HepG2 (cell line): Measurements from ENCODE around the gene ZKSCAN2. TPM values are rescaled to one million over a fixed set of nuclear protein-coding genes. Genes with fewer than 3 reads are reported as not detected.
A peak's percentile ranks its signal among the peaks of the same experiment; 100 is the strongest.

Source experiments
- CENPT ChIP-seq: sonication (generic); formaldehyde crosslinking; IDR thresholded peaks from 2 replicates; pipeline ENCODE4 v1.8.0; 2022; ENCODE audit warnings: low read depth, mild to moderate bottlenecking, moderate library complexity, missing genetic modification reagents
- KAT7 ChIP-seq: IDR thresholded peaks from 2 replicates; pipeline ENCODE4 v1.6.1; 2018; ENCODE audit warnings: borderline replicate concordance, missing compliant biosample characterization
- NCOA1 ChIP-seq: sonication (generic); formaldehyde crosslinking; IDR thresholded peaks from 2 replicates; pipeline ENCODE4 v1.9.0; 2021; ENCODE audit warnings: missing genetic modification reagents
- PHF5A ChIP-seq: IDR thresholded peaks from one replicate; pipeline ENCODE4 v1.6.1; 2018; ENCODE audit warnings: low read depth, missing genetic modification reagents; ENCODE audit not compliant: unreplicated experiment
- RFX3 ChIP-seq: IDR thresholded peaks from 2 replicates; pipeline ENCODE4 v1.6.1; 2016; ENCODE audit warnings: missing biosample characterization, missing genetic modification reagents
- ZBTB40 ChIP-seq, 2 experiments: fragments of 450-650 bp in 1 of 2; sonication (generic) in 1 of 2; formaldehyde crosslinking in 1 of 2; IDR thresholded peaks; 2 replicates each; pipeline versions ENCODE4 v1.6.1 to v1.8.0; 2016 to 2022; ENCODE audit warnings: antibody characterized with exemption in 1 of 2, mild to moderate bottlenecking in 1 of 2, missing genetic modification reagents in 1 of 2
- ZMYM3 ChIP-seq: sonication (generic); formaldehyde crosslinking; IDR thresholded peaks from 2 replicates; pipeline ENCODE4 v1.5.1; 2020; ENCODE audit warnings: mild to moderate bottlenecking, missing genetic modification reagents
- ZNF20 ChIP-seq: sonication (generic); formaldehyde crosslinking; IDR thresholded peaks from 2 replicates; pipeline ENCODE4 v1.4.0; 2020; ENCODE audit warnings: mild to moderate bottlenecking, moderate library complexity, missing genetic modification reagents
- ZNF562 ChIP-seq: sonication (generic); formaldehyde crosslinking; IDR thresholded peaks from 2 replicates; pipeline ENCODE4 v1.8.0; 2022; ENCODE audit warnings: missing genetic modification reagents, borderline replicate concordance
- ZNF768 ChIP-seq: sonication (generic); formaldehyde crosslinking; IDR thresholded peaks from 2 replicates; pipeline ENCODE4 v1.4.0; 2020; ENCODE audit warnings: missing genetic modification reagents
- ZNF790 ChIP-seq: sonication (generic); formaldehyde crosslinking; IDR thresholded peaks from 2 replicates; pipeline ENCODE4 v1.8.0; 2022; ENCODE audit warnings: missing genetic modification reagents, mild to moderate bottlenecking, borderline replicate concordance
- polyA plus RNA-seq, 8 experiments: library from polyadenylated mRNA; depleted of rRNA in 3 of 8; stranded (reverse) in 7 of 8; unstranded in 1 of 8; fragments of >200 nt; fragmentation: Illumina TruSeq in 4 of 8; extraction: Trizol in 4 of 8; gene quantifications; 2 replicates each; pipeline versions ENCODE4 v1.2.1 to v1.2.3, GENCODE V29; 2011 to 2016; ENCODE audit warnings: low read depth in 4 of 8, missing spikeins in 1 of 8, mixed read lengths in 1 of 8; ENCODE audit not compliant: insufficient read depth in 1 of 8
- total RNA-seq, 5 experiments: library from RNA; depleted of rRNA; stranded (reverse); fragments of >200 nt; fragmentation: Illumina TruSeq; extraction: Trizol; gene quantifications; 2 replicates each; pipeline ENCODE4 v1.2.3, GENCODE V29; 2016; ENCODE audit warnings: low read depth in 1 of 5

The ZKSCAN2 gene
- total and polyA plus RNA-seq, 2 of the 13 experiments (the other 11 are each of a cell fraction or from before 2014, with no cell fraction given), result 4.2 to 11.1 TPM

DNA sequence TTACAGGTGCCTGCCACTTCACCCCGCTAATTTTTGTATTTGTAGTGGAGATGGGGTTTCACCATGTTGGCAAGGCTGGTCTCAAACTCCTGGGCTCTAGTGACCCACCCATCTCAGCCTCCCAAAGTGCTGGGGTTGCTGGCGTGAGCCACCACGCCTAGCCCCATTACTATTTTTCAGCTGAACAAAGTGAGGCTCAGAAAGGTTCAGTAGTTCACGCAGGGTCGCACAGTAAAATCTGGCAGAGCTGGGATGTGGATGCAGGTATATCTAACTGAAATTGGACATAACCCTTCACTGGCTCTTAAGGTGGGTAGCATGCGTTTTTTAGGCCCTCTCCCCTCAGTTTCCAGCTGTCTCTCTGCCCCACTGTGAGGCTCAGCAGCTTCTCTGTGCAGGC, 33.7 kb downstream of the ZKSCAN2 start (continued):
- TF ChIP-seq ZBTB40 (IDR thresholded peaks at IDR 0.05), result no peak
- TF ChIP-seq ZBTB40 (CRISPR knock-in tag; IDR thresholded peaks at IDR 0.05), result 0 out of 2 replicates have a peak, but pooled peaks have one; percentile 30
- TF ChIP-seq CENPT (CRISPR knock-in tag), result no peak
- no peak for TF ChIP-seq ZNF790 (CRISPR knock-in tag)
- TF ChIP-seq ZNF562 (CRISPR knock-in tag), result no peak
- no peak for TF ChIP-seq RFX3 (CRISPR knock-in tag)
- no peak for TF ChIP-seq PHF5A
- no peak for TF ChIP-seq ZNF20 (CRISPR knock-in tag)
- peak; percentile 69; the same call in 1 of the 2 replicates for TF ChIP-seq ZMYM3 (CRISPR knock-in tag)
- TF ChIP-seq KAT7 (CRISPR knock-in tag), result no peak
- TF ChIP-seq NCOA1 (CRISPR knock-in tag), result no peak
- TF ChIP-seq ZNF768 (CRISPR knock-in tag), result peak; percentile 79
- TF ChIP-seq, all 625 proteins: peak for 3
